ENCODE data around the gene NUDC.
"Not testable (repeated sequence)": the region's sequence is repeated elsewhere in the genome, so short reads cannot be mapped to it uniquely, and the experiment has no call there.

NUDC gene

GRCh38 chr1:26951821-26952497 is 30.4 kb downstream of the NUDC start:
- no peak for DNase-seq

GRCh38 chr1:26953374-26953773 is 31.8 kb downstream of the NUDC start:
- DNase-seq, result no peak

- no peak for DNase-seq
Observed at GRCh38 chr1:26956321-26956720, 34.8 kb downstream of the NUDC start.

- DNase-seq, result no peak
Observed at GRCh38 chr1:26957306-26957705, 35.8 kb downstream of the NUDC start.

- no peak for DNase-seq
Observed at GRCh38 chr1:26959270-26959669, 37.7 kb downstream of the NUDC start.

GRCh38 chr1:26959722-26960624 is 38.4 kb downstream of the NUDC start, which contains the start of gene KDF1:
Gene KDF1 (minus strand): TSS chr1:26960468. CDS start chr1:26952380, 8,088 bp downstream.
- no peak for DNase-seq

GRCh38 chr1:26960625-26960966 is 39.1 kb downstream of the NUDC start:
- no peak for DNase-seq

- DNase-seq, result peak; percentile 80
Observed at GRCh38 chr1:26961826-26962225, 40.3 kb downstream of the NUDC start.

- DNase-seq, result no peak
Observed at GRCh38 chr1:26965213-26965612, 43.7 kb downstream of the NUDC start.

GRCh38 chr1:26965628-26966027 is 44.1 kb downstream of the NUDC start:
- DNase-seq, result no peak

- no peak for DNase-seq
Observed at GRCh38 chr1:26970810-26971209, 49.3 kb downstream of the NUDC start.

GRCh38 chr1:26971590-26971989 is 50.0 kb downstream of the NUDC start:
- no peak for DNase-seq

- peak; percentile 37 for DNase-seq
Observed at GRCh38 chr1:26972390-26972789, 50.8 kb downstream of the NUDC start.

- DNase-seq, result no peak
Observed at GRCh38 chr1:26972821-26973220, 51.3 kb downstream of the NUDC start.

- no peak for DNase-seq
Observed at GRCh38 chr1:26976621-26977510, 55.3 kb downstream of the NUDC start.

- no peak for DNase-seq
Observed at GRCh38 chr1:26978901-26979300, 57.4 kb downstream of the NUDC start.

GRCh38 chr1:26981146-26981846 is 59.8 kb downstream of the NUDC start:
- no peak for DNase-seq

GRCh38 chr1:26983863-26984262 is 62.3 kb downstream of the NUDC start:
- no peak for DNase-seq

GRCh38 chr1:26984291-26984690 is 62.7 kb downstream of the NUDC start:
- DNase-seq, result no peak

- no peak for DNase-seq
Observed at GRCh38 chr1:26986658-26987057, 65.1 kb downstream of the NUDC start.

- DNase-seq, result not testable (repeated sequence)
Observed at GRCh38 chr1:26989403-26990109, 68.0 kb downstream of the NUDC start.

Measured in fibroblast of skin of scalp (primary cell).